ENCODE results near the gene BRWD1. TPM values are rescaled to one million over a fixed set of nuclear protein-coding genes. Genes with fewer than 3 reads are reported as not detected.
"Not testable (repeated sequence)": the region's sequence is repeated elsewhere in the genome, so short reads cannot be mapped to it uniquely, and the experiment has no call there.

Gene BRWD1
- total RNA-seq, 1 donor from 2014 or later = 37.4 TPM

DNA sequence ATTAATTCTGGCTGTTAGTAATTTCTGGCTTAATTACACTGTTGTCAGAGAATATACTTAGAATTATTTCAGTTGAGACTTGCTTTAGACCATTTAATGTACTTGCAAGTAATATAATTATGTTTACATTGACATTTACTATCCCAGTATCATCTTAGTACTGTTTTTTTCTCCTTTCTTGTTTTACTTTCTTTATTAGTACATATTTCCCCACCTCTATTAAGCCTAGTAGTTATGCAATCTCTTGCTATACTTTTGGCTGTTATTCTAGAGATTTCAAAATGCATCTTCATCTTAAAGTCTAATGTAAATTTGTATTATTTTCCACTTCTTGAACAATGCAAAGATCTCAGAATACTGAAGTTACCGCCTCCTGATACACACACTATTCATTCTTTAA is 24.4 kb downstream of the BRWD1 start:
- DNase-seq (ENCODE audit: low spot score) = no peak

DNA sequence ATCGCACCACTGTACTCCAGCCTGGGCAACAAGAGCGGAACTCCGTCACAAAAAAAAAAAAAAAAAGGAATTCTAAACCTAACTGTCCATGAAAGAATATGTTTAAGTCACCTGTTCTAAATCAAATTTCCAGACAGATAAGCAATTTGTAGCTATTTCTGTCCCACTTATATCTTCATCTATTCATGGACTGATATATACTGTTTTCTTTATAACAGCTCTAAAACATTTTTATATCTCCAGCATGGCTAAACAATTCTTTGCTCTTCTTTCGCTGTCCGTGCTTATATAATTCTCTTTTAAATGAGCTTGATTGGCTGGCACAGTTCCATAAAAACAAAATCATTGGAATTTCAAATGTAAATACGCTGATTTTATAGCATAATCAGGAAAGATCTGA is 30.5 kb downstream of the BRWD1 start:
- DNase-seq (ENCODE audit: low spot score) = no peak

DNA sequence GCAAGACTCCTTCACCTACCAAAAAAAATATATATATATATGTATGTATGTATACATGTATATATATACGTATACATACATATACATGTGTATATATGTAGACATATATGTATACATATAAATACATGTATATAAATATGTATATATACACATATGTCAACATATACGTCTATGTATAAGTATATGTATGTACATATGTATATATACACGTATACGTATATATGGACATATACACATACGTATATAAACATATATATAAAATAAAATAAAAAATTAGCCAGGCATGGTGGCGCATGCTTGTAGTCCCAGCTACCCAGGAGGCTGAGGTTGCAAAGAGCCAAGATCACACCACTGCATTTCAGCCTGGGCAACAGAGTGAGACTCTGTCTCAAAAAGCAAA is 31.6 kb downstream of the BRWD1 start:
- no peak for DNase-seq (ENCODE audit: low spot score)

DNA sequence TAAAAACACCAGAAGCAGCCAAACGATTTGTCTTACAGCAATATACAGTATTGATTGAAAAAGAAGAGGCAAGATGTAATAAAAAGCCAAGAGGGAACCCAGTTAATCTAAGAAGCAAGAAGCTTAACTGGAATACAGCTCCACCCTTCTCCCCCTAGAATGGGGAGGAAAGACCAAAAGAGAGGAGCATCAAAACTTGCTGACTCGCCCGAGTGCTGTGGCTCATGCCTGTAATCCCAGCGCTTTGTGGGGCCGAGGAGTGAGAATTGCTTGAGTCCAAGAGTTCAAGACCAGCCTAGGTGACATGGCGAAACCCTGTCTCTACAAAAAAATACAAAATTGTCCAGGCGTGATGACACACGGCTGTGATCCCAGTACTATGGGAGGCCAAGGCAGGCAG is 32.2 kb downstream of the BRWD1 start:
- DNase-seq (ENCODE audit: low spot score) = no peak

DNA sequence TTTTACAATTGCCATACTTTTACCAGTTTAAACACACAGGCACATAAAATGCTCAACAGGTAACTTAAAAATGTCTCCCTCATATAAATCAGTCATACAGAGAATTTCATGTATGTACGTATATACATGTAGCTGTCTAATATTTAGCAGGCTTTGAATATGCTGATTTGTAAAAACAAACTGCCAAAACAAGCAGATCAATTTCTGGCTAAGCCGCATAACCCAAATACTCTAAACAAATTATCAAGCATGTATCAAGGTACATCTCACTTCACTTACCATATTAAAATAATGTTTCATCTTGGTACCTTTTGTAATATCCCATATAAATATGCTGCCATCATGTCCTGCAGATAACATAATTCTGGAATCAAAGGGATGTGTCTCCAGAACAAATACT is 43.8 kb downstream of the BRWD1 start:
- no peak for DNase-seq (ENCODE audit: low spot score)

DNA sequence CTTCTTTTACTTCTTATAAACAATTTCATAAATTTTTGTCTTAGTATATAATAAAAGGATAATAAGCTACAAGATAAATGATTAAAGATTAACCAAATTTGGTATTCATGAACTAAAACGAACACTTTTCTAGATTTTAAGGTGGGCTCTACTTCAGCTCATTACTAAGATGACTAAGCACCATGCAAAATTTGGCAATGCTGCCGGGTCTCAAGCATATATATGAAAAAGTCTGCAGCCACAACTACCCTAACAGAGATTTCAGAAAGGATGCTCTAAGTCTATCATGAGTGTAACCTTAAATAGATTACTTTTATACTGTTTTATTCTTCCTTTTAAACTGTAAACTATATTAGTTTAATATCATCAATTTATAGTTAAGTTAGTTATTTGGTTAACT is 47.8 kb downstream of the BRWD1 start:
- DNase-seq (ENCODE audit: low spot score) = no peak

DNA sequence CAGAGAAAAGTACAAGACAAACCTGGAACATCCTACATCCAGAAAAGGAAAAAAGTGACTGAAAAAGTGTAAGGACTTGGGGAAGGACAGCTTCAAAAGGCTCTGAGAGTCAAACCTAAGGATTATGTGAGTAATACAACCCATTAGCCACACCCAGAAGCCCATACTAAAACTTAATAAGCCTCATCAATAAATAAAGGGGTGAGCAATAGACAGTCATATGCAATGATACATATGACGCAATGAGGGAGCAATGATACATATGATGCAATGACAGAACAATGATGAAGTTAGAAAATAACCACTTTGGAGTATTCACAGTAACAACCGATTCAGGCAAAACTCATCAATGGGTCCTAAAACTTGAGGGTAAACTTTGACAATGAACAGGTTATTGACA is 50.1 kb downstream of the BRWD1 start:
- no peak for DNase-seq (ENCODE audit: low spot score)

DNA sequence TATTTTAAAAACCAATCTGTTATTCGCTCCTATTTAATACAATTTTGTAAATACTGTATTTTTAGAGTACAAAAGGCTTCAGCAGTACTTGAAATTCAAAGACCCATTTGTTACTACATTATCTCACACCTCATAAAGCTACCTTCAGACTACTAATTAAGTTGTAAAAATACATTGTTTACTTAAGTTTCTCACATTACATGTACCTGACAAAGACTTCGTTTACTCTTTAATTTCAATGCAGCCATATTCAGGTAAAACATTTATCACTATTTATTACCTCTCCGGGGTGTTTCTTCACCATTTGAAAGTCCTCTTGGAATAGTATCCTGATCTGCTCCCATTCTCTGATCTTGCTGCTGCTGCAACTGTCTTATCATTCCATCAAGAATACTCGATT is 55.2 kb downstream of the BRWD1 start:
- DNase-seq (ENCODE audit: low spot score) = no peak

DNA sequence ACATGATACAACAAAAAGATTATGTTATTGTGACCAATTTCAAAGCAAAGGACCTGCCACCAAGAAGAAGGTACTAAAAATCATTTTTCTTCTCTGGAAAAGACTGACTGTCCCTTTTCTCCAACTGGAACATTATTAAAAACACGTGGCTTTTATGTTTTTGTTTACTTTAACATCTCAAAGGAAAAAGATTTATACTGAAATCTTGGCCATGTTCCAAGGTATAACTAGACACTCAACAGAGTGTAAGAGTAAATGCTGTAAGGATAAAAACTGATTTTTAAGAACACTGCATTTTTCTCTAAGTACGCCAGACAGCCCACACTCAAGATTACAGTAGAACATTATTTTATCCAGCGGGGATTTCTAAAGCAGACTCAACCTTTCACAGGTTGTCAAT is 62.1 kb downstream of the BRWD1 start:
- DNase-seq (ENCODE audit: low spot score) = no peak

DNA sequence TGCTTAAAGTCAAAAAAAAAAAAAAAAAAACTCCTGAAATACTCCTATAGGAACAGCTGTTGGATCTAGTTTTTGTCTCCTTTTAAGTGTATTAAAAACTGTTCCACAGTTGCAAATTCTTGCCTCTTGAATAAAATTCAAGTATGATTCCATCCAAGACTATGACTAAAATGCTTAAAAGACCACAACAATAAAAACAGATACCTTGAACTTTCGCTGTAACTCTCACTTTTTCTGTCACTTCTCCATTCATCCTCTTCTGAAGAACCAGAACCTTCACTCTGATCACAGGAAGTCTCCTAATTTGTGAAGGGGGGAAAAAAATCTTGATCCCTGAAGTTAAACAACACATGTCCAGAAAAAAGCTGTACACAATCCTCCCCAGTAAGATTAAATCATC is 75.2 kb downstream of the BRWD1 start:
- DNase-seq (ENCODE audit: low spot score) = no peak

DNA sequence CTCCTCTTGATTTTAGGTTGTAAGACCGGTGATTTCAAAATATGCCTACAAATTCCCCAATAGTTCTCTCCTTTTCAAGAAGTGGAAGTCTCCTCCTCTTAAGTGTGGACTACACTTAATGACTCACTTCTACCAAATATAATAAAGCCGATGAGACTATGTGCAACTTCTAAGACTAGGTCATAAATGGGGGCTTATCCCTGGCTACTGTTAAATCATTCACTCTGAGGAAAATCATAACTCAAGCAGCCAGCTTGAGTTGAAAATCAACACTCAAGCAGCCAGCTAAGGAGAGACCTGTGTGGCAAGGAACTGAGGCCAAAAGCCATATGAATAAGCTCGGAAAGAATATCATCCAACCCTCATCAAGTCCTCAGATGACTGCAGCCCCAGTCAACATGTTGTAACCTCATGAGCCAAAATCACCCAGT is 80.6 kb downstream of the BRWD1 start:
- no peak for DNase-seq (ENCODE audit: low spot score)

DNA sequence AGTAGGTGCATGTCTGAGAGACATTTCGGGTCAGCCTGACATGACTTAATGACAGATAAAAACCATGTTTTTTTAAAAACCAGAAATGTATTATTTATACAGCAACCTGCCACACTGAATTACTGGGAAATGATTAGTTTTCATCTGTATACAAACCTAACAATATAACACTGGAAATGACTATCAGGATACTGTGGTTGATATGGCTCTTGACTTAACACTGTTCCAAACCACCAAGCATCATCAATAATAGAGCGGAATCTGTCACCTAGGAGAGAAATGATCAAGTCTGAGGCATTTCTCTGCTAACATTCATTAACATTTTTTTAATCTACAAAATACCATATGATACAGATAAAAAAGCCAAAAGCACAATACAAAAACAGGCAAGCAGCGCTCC is 88.5 kb downstream of the BRWD1 start:
- DNase-seq (ENCODE audit: low spot score) = no peak

DNA sequence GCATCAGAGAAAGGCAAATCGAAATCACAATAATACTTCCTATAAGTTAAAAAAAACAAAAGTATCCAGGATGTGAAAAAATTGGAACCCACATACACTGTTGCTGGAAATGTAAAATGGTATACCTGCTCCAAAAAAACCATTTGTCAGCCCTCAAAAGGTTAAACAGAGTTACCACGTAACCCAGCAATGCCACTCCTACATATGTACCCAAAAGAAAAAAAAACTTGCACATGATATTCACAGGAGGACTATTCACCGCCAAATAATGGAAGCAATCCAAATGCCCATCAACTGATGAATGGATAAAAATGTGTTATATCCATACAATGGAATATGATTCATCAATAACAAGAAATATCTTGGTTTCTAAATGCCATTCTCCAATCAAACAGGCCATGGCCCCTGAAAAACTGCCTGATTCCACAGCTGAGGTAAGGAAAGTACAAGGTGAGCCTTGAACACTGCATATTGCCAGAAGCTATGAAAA is 91.4 kb downstream of the BRWD1 start:
- DNase-seq (ENCODE audit: low spot score) = no peak

DNA sequence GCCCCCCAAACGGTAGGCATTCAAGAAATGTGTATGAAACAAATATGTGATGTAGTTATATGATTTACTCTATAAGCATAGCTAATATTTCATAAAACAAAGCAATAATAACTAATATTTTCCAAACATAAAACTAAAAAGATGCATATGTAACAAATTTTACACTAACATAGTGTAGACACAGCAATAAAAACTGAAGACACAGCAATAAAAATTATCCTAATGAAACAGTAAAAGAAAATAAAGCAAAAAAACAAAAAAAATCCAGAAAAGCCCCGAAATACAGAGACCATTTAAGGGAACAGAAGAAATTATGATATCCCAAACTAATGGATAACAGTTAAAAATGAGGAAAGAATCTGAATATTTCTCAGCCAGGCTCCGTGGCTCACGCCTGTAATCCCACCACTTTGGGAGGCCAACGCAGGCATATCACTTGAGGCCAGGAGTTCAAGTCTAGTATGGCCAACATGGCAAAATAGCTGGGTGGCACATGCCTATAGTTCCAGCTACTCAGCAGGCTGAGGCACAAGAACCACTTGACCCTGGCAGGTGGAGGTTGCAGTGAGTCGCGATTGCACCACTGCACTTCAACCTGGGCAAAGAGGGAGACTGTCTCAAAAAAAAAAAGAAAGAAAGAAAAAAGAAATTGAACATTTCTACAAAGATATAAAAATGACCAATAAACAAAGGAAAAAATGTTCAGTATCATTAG is 92.0 kb downstream of the BRWD1 start:
- no peak for DNase-seq (ENCODE audit: low spot score)

DNA sequence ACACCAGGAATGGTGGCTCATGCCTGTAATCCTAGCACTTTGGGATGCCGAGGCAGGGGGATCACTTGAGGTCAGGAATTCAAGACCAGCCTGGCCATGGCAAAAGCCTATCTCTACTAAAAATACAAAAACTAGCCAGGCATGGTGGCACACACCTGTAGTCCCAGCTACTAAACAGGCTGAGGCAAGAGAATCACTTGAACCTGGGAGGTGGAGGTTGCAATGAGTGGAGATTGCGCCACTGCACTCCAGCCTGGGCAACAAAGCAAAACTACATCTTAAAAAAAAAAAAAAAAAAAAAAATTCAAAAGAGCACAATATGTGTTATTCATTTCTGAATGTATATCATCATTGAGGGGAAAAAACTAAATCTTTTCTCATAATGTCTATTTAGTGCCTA is 92.6 kb downstream of the BRWD1 start:
- DNase-seq (ENCODE audit: low spot score) = not testable (repeated sequence)

DNA sequence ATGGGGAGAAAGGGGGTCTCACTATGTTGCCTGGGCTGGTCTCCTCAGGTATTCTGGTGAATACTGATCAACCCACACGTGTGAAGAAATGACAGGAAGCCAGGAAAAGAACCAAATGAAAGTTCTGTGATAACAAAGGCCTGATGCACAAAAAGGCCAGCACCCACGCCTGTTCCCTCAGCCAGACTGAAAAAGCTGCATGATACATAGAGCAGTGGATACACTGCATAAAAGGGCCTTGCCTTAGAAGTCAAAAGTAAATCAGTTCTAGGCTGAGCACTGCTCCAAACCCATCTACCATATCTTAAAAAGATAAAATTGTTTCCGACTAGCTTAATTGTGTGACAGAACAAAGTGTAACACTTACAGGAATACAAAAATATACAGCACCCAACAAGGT is 93.3 kb downstream of the BRWD1 start:
- no peak for DNase-seq (ENCODE audit: low spot score)

DNA sequence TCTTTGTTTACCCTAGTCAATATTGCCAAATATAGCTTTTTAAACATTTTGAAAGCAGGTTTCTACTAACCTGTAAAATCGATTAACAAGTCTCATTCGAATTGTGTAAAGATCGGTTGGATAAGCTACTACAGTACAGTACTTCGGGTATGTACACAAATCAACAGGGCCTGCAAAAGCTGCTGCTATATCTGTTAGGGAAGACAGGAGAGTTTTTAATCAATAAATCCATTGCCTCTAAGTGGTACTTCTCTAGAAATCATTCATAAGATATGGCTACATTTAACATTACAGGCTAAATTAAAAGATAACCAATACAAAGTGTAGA is 95.4 kb downstream of the BRWD1 start:
- no peak for DNase-seq (ENCODE audit: low spot score)

DNA sequence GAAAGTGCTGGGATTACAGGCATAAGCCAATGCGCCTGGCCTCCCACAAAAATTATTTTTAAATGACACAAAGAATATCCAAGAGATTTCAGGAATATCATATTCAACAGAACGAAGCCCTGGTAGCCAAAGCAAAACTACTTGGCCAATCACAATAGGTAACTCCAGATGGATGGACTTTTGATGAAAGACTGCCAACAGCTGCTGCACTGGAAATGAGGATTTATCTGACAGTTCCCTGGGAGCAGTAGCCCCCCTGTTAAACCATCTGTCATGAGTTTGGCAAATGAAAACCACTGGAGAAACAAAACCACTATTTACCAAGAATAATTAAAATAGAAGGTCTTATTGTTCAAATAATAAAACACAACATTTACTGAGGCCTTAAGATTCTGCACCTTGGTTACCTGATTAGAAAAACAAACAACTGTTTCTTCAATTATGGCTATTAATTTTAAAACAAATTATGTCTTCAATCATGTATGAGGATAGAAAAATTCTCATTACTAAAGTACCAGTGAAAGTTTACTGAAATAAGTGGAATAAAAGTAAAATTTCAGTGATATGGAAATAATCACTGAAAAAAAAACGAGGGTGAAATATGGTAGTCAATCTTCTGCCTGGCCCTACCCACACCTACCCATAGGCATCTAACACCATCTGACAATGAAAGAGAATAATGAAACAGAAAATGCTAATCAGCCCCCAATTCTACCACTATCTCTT is 95.9 kb downstream of the BRWD1 start:
- DNase-seq (ENCODE audit: low spot score) = no peak

DNA sequence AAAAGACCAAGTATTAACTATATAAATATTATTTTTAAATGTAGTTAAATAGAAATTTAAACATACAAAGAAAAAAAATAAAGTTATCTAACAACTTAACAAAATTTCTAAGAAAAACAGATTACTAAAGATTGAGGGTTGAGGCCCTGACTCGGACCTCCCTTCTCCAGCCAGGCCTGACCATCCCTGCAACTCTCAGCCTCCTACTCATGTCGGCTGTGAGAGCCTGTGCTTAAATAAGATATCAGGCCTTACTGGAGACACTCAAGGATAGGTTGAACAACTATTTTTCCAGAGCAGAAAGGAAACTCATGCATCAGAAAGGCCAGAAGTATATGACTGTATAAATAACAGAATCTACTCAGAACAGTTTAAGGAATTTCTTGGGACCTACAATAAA is 97.1 kb downstream of the BRWD1 start:
- no peak for DNase-seq (ENCODE audit: low spot score)

DNA sequence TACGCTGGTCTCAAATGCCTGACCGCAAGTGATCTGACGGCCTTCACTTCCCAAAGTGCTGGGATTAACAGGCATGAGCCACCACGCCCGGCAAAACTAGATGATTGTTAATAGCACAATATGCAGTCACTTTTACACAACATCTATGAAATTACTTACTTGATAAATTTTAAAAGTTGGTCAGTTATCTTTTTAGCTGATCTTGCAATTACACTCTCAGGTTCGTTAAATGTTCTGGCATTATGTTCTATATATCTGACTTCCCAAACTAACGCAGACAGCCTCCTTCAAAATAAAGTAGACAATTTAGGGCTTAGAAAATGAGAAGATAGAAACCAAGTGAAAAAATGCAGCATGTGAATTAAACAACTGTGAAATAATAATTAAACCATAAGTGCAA is 98.4 kb downstream of the BRWD1 start:
- no peak for DNase-seq (ENCODE audit: low spot score)

DNA sequence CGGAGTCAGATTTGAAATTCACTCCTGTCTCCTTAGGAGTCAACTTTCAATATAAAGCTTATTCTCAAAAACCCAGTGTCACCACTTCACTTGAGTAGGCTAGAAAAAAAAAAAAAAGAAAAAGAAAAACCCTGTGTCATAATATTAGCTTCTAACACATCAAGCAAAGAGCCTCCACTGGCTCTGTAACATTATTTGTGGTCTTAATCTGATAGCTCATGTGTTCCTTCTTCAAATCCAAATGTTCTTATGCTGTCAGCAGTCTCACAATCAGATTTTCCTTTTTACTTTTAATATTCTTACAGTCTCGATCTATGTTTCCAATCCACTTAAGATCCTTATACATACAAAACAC is 104.1 kb downstream of the BRWD1 start:
- DNase-seq (ENCODE audit: low spot score) = no peak

DNA sequence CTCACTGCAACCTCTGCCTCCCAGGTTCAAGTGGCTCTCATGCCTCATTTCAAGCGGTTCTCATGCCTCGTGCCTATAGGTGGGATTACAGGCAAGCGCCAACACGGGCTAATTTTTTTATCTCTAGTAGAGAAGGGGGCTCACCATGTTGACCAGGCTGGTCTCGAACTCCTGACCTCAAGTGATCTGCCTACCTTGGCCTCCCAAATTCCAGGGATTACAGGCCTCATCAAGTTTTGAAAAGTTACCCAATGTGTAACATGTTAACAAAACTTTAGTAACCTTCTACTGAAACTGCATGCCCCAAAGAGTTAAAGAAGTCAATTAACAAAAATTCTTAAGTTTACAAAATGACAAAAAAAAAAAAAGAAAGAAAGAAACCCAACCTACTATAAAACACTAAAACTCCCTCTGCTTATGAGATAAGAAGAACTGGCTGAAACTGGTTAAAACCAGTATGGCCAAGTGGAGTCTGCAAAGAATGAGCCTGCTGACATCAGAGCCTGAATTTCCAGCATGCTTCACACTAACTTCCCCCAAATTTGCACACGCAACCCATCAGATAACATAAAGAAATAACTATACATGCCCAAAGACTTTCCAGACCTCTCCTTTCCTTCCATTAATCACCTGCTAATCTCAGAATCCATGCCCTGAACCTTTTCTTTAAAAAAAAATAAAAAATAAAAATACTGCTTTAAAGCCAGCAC is 104.7 kb downstream of the BRWD1 start:
- no peak for DNase-seq (ENCODE audit: low spot score)

DNA sequence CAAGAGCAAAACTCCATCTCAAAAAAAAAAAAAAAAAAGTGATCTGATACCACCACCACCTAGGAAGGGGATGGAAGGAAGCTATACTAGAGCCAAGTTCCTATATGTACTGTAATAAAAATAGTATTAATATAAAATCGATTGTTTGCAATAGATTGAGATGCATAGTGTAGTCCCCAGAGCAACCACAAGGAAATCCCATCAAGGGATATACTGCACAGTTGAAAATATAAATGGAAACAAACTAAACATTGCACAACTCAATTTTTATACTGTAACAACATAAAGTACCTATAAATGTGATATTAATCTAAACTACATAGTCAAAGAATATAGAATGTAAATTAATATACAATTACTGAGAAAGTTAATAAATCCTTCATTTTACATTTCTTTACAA is 109.3 kb downstream of the BRWD1 start:
- no peak for DNase-seq (ENCODE audit: low spot score)
